ENCODE measurements around the gene MED31. TPM values are rescaled to one million over a fixed set of nuclear protein-coding genes. Genes with fewer than 3 reads are reported as not detected.
A peak's percentile ranks its signal among the peaks of the same experiment; 100 is the strongest.

Gene MED31
- total RNA-seq, 1 donor from 2014 or later = 23.9 TPM

GRCh38 chr17:6626616-6627015, 24.8 kb downstream of the MED31 start:
- TF ChIP-seq, protein P1, sequence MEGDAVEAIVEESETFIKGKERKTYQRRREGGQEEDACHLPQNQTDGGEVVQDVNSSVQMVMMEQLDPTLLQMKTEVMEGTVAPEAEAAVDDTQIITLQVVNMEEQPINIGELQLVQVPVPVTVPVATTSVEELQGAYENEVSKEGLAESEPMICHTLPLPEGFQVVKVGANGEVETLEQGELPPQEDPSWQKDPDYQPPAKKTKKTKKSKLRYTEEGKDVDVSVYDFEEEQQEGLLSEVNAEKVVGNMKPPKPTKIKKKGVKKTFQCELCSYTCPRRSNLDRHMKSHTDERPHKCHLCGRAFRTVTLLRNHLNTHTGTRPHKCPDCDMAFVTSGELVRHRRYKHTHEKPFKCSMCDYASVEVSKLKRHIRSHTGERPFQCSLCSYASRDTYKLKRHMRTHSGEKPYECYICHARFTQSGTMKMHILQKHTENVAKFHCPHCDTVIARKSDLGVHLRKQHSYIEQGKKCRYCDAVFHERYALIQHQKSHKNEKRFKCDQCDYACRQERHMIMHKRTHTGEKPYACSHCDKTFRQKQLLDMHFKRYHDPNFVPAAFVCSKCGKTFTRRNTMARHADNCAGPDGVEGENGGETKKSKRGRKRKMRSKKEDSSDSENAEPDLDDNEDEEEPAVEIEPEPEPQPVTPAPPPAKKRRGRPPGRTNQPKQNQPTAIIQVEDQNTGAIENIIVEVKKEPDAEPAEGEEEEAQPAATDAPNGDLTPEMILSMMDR (conservative IDR thresholded peaks at IDR 0.05; ENCODE audit: low read depth, low read length) = no peak
- DNase-seq (ENCODE audit: low read depth) = no peak
- H3K4me3 ChIP-seq (ENCODE audit: low read depth, low read length) = no peak overlapping the region

- no peak overlapping the region for H3K4me3 ChIP-seq (ENCODE audit: low read depth, low read length)
- no peak for DNase-seq (ENCODE audit: low read depth)
- TF ChIP-seq, protein P1 (conservative IDR thresholded peaks at IDR 0.05; ENCODE audit: low read depth, low read length) = no peak
Measured at GRCh38 chr17:6623941-6624340, 27.5 kb downstream of the MED31 start.

DNA sequence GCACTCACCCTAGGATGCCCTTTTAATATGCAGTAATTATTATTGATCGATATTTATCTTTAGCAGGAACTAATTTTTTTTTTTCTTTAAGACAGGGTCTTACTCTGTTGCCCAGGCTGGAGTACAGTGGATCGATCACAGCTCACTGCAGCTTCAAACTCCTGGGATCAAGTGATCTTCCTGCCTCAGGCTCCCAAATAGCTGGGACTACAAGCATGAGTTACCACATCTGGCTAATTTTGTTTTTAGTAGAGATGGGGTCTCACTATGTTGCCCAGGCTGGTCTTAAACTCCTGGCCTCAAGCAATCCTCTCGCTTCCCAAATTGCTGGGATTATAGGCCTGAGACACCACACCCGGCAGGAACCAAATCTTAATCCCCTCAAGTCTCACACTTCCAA, 40.2 kb downstream of the MED31 start:
- H3K4me3 ChIP-seq (ENCODE audit: low read depth, low read length) = no peak overlapping the region
- TF ChIP-seq, protein P1 (conservative IDR thresholded peaks at IDR 0.05; ENCODE audit: low read depth, low read length) = no peak
- no peak for DNase-seq (ENCODE audit: low read depth)

- TF ChIP-seq, protein P1 (conservative IDR thresholded peaks at IDR 0.05; ENCODE audit: low read depth, low read length) = no peak
- no peak overlapping the region for H3K4me3 ChIP-seq (ENCODE audit: low read depth, low read length)
- no peak for DNase-seq (ENCODE audit: low read depth)
Measured at GRCh38 chr17:6610011-6610410, 41.4 kb downstream of the MED31 start.

- peak; percentile 44 for DNase-seq (ENCODE audit: low read depth)
- TF ChIP-seq, protein P1 (conservative IDR thresholded peaks at IDR 0.05; ENCODE audit: low read depth, low read length) = no peak
- no peak overlapping the region for H3K4me3 ChIP-seq (ENCODE audit: low read depth, low read length)
Measured at GRCh38 chr17:6608321-6608720, 43.1 kb downstream of the MED31 start.

GRCh38 chr17:6605142-6605541, 46.3 kb downstream of the MED31 start:
- no peak overlapping the region for H3K4me3 ChIP-seq (ENCODE audit: low read depth, low read length)
- no peak for DNase-seq (ENCODE audit: low read depth)
- TF ChIP-seq, protein P1 (conservative IDR thresholded peaks at IDR 0.05; ENCODE audit: low read depth, low read length) = no peak

DNA sequence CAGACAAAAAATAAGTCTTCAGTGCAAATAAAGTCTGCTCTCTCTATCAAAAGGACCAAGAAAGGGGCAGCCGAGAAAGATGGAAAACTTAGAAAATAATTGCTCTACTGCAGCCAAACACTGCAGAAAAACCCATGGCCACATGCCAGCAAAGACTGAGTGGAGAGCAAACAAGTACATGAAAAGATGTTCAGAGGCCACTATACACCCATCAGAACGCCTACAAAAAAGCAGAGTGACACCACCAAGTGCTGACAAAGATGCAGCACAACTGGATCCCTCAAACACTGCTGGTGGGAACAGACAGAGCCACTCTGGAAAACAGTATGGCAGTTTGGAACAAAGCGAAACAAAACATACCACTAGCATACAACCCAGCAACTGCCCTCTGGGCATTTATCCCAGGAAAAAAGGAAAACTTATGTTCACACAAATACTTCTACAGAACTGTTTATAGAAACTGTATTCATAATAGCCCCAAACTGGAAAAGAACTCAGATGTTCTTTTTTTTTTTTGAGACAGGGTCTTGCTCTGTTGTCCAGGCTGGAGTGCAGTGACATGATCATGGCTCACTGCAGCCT, 47.6 kb downstream of the MED31 start:
- TF ChIP-seq, protein P1 (conservative IDR thresholded peaks at IDR 0.05; ENCODE audit: low read depth, low read length) = no peak
- no peak overlapping the region for H3K4me3 ChIP-seq (ENCODE audit: low read depth, low read length)
- DNase-seq (ENCODE audit: low read depth) = no peak

Measured in epithelial cell of proximal tubule (primary cell).